GM12873 (cell line): ENCODE results near the gene BLMH.

Experiments
- TF ChIP-seq, protein P1 (sequence below): IDR thresholded peaks from 2 replicates; pipeline ENCODE4 v1.5.1; 2012; ENCODE audit warnings: low read depth, mild to moderate bottlenecking, moderate library complexity, low read length, control low read depth; ENCODE audit not compliant: insufficient read depth; ENCODE audit errors: missing control alignments

The BLMH gene

DNA sequence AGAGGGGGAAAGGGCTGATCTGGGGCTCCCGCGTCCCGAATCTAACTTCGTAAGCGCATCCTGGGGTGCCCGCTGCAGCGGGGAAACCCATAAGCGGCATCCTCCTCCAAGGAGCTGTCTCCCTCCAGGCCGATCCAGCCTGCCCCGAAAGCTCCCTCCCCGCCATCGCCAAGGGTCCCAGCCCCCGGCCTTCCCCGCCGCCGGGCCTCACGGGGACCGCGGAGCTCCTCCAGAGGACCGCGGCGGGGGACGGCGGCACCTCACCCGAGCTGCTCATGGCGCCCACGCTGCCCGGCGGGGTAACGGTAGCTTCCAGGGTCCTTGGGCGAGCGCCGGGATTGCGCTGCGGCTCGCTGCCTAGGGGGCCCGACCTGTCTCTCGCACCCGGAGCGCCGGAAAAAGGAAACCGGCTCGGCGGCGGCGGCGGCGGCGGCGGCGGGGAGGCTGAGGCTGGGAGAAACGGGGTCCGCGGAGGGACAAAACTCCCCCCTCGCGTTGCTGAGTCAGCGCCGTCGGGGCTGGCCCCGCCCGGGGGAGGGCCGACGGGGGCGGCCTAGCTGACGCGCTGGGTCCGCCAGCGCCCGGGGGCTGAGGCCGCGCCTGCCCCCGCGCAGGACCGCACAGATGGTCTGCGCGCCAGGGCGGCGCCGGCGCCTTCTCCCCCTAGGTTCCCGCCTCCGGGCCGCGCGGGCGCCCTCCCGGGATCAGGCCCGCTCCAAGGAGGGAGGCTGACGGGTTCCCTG lies at the start of gene BLMH:
TSS of gene BLMH (minus strand) at position 402 of the 743 bp plus-strand sequence. CDS start at position 277, 125 bp downstream.
- TF ChIP-seq, protein P1, sequence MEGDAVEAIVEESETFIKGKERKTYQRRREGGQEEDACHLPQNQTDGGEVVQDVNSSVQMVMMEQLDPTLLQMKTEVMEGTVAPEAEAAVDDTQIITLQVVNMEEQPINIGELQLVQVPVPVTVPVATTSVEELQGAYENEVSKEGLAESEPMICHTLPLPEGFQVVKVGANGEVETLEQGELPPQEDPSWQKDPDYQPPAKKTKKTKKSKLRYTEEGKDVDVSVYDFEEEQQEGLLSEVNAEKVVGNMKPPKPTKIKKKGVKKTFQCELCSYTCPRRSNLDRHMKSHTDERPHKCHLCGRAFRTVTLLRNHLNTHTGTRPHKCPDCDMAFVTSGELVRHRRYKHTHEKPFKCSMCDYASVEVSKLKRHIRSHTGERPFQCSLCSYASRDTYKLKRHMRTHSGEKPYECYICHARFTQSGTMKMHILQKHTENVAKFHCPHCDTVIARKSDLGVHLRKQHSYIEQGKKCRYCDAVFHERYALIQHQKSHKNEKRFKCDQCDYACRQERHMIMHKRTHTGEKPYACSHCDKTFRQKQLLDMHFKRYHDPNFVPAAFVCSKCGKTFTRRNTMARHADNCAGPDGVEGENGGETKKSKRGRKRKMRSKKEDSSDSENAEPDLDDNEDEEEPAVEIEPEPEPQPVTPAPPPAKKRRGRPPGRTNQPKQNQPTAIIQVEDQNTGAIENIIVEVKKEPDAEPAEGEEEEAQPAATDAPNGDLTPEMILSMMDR: no peak

- TF ChIP-seq, protein P1: no peak
These were observed 49.1 kb upstream of the BLMH start for GRCh38 chr17:30340801-30341356.

GRCh38 chr17:30339086-30339485 lies 47.3 kb upstream of the BLMH start:
- TF ChIP-seq, protein P1: no peak

DNA sequence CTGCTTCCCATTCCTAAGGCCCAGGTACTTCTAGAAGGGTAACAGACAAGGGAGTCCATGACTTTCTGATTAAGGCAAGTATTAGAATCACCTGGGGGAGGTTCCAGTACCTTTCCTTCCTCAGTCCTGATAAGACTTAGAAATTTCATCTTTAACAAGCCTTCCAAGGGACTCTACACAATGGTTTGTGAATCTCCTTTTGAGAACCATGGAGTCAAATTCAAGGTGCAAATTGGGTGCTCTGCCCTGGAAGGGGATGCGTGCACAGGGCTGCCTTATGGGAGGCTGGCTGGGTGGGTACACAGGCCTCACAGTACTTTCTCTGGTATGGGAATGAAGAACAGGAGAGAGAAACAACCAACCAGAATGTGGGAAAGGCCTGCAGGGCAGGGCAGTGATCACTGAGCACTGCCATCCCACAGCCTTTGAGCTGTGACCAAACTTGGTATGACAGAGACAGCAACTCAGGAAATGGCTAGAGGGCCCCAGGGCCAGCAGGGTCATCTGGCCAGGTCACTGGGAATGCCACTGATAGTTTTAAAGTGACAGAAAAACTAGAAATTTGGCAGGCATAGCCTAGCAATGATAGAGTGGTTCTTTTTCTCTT lies 45.8 kb upstream of the BLMH start:
- TF ChIP-seq, protein P1: no peak

DNA sequence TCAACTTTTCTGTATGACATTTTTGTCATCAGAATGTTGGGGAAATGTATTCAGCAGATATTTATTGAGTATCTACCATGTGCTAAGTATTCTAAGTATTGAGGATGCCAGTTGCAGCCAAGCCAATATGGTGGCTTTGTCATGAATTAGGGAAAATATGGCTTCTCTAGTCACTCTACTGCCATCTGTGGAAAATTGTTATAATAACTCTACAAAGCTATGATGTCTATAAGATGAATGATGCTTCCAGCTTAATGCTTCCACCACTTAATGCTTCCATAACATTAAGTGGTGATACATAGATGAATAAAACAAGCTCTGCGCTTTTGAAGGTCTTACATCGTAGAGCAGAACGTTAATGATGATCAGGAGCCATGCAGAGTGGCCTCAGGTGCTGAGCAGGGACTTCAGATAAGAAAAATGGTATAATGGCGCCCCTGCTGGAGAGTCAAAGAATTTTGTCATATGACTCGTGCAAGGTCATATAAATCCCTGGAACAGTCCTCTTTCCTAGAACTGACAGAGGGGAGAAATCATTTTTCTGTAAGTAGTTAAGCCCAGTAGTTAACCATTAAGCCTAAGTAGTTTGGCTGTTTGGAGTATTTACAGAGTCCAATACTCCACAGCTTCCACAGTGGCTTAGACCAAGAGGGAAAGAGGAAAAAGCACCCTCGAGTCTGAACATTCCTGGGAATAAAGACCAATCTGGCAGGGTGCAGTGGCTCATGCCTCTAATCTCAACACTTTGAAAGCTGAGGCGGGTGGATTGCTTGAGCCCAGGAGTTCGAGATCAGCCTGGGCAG lies 44.8 kb upstream of the BLMH start:
- TF ChIP-seq, protein P1: peak; percentile 65

DNA sequence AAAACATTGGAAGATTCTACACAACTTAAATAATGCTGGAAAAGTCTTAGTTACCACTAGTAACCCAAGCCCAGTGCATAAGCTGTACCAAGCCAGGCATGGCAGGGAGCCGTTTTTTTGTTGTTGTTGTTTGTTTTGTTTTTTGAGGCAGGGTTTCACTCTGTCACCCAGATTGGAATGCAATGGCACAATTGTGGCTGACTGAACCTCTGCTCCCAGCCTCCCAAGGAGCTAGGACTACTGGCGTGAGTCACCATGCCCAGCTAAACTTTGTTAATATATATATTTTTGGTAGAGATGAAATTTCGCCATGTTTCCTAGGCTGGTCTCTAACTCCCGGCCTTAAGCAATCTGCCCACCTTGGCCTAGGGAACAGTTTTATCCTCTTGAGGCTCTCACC lies 42.7 kb upstream of the BLMH start:
- TF ChIP-seq, protein P1: no peak
